DND-41 (cell line): ENCODE results near the gene TLE4.

Source experiments
- ATAC-seq: fragments of 200-7000 bp; cut with Tn5 transposase; 3 replicates; pipeline ENCODE4 v1.9.1; 2021; ENCODE audit warnings: low read depth; ENCODE audit not compliant: insufficient read depth
- DNase-seq: peaks from one replicate; pipeline ENCODE4 v3.0.0-alpha.2; 2020
- H2AFZ ChIP-seq: 2 replicates; pipeline ENCODE4 v1.6.0; 2012; ENCODE audit warnings: low read depth, low read length
- H3K27ac ChIP-seq: 2 replicates; pipeline ENCODE4 v1.5.1; 2012; ENCODE audit warnings: low read length, inconsistent platforms
- H3K27me3 ChIP-seq: fragments of 200-600 bp; sonication (generic); 2 replicates; pipeline ENCODE4 v1.6.0; 2012; ENCODE audit warnings: low read length, mild to moderate bottlenecking, inconsistent platforms; ENCODE audit not compliant: insufficient read depth, poor library complexity
- H3K36me3 ChIP-seq: 2 replicates; pipeline ENCODE4 v1.5.1; 2012; ENCODE audit warnings: low read length, inconsistent platforms; ENCODE audit not compliant: insufficient read depth
- H3K4me1 ChIP-seq: 2 replicates; pipeline ENCODE4 v1.5.1; 2012; ENCODE audit warnings: mild to moderate bottlenecking, low read length; ENCODE audit not compliant: insufficient read depth
- H3K4me2 ChIP-seq: 2 replicates; pipeline ENCODE4 v1.6.0; 2012; ENCODE audit warnings: mild to moderate bottlenecking, moderate library complexity, low read length, inconsistent platforms; ENCODE audit not compliant: insufficient read depth
- H3K4me3 ChIP-seq, 2 experiments: fragments of 200-600 bp in 1 of 2; shearing (Covaris generic) in 1 of 2; 2 replicates each; pipeline ENCODE4 v1.5.1; 2012 to 2016; ENCODE audit warnings: inconsistent platforms in 2 of 2, low read length in 2 of 2, mild to moderate bottlenecking in 2 of 2, low read depth in 1 of 2, moderate library complexity in 1 of 2
- H3K79me2 ChIP-seq: 2 replicates; pipeline ENCODE4 v1.6.0; 2012; ENCODE audit warnings: low read length, inconsistent platforms; ENCODE audit not compliant: insufficient read depth
- H3K9ac ChIP-seq: 2 replicates; pipeline ENCODE4 v1.6.0; 2012; ENCODE audit warnings: low read depth, mild to moderate bottlenecking, inconsistent platforms, low read length, moderate library complexity
- H3K9me3 ChIP-seq: 2 replicates; pipeline ENCODE4 v1.5.1; 2012; ENCODE audit warnings: low read length, moderate library complexity, mild to moderate bottlenecking, inconsistent platforms; ENCODE audit not compliant: insufficient read depth, severe bottlenecking
- H4K20me1 ChIP-seq: 2 replicates; pipeline ENCODE4 v1.6.0; 2012; ENCODE audit warnings: low read length; ENCODE audit not compliant: insufficient read depth
- EZH2 ChIP-seq: IDR thresholded peaks from 3 replicates; pipeline ENCODE4 v1.6.1; 2012; ENCODE audit warnings: borderline replicate concordance, low read depth, mild to moderate bottlenecking, moderate library complexity, low read length, inconsistent platforms; ENCODE audit not compliant: severe bottlenecking
- TF ChIP-seq, protein P1 (sequence below): IDR thresholded peaks from 2 replicates; pipeline ENCODE4 v1.5.1; 2012; ENCODE audit warnings: borderline replicate concordance, low read length, moderate library complexity, mild to moderate bottlenecking; ENCODE audit not compliant: poor library complexity, severe bottlenecking; ENCODE audit errors: extremely low read depth

TLE4 gene

DNA sequence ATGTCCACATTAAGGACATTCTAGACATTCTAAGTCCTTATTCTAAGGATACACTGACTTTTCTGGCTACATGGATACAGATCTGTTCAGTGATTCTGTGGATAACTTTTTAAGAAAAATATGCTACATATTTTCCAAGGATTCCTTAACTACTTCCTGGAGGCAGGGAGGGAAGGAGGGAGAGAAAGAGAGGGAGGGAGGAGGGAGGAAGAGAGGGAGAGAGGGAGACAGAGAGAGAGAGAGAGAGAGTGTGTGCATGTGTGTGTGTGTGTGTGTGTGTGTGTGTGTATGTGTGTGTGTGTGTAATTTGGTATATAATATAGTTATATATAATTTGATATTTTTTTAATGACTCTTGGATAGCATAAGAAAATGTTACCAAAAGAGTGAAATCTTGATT lies 109.8 kb downstream of the TLE4 start:
- no peak for TF ChIP-seq EZH2
- TF ChIP-seq, protein P1, sequence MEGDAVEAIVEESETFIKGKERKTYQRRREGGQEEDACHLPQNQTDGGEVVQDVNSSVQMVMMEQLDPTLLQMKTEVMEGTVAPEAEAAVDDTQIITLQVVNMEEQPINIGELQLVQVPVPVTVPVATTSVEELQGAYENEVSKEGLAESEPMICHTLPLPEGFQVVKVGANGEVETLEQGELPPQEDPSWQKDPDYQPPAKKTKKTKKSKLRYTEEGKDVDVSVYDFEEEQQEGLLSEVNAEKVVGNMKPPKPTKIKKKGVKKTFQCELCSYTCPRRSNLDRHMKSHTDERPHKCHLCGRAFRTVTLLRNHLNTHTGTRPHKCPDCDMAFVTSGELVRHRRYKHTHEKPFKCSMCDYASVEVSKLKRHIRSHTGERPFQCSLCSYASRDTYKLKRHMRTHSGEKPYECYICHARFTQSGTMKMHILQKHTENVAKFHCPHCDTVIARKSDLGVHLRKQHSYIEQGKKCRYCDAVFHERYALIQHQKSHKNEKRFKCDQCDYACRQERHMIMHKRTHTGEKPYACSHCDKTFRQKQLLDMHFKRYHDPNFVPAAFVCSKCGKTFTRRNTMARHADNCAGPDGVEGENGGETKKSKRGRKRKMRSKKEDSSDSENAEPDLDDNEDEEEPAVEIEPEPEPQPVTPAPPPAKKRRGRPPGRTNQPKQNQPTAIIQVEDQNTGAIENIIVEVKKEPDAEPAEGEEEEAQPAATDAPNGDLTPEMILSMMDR, result no peak
- Histone ChIP-seq H3K9ac (no peak overlapping the region), H3K9me3 (no peaks in the 10 kb centered on the region), H3K79me2 (no peaks in the 10 kb centered on the region), H3K27ac (no peak overlapping the region), H3K4me1 (peaks cover 7% of the 10 kb centered on the region), H3K36me3 (no peaks in the 10 kb centered on the region), H3K27me3 (no peaks in the 10 kb centered on the region), H2AFZ (no peak overlapping the region), H4K20me1 (no peaks in the 10 kb centered on the region), H3K4me2 (no peak overlapping the region), H3K4me3 (no peak overlapping the region)
- no peak for DNase-seq
- no peak for ATAC-seq

DNA sequence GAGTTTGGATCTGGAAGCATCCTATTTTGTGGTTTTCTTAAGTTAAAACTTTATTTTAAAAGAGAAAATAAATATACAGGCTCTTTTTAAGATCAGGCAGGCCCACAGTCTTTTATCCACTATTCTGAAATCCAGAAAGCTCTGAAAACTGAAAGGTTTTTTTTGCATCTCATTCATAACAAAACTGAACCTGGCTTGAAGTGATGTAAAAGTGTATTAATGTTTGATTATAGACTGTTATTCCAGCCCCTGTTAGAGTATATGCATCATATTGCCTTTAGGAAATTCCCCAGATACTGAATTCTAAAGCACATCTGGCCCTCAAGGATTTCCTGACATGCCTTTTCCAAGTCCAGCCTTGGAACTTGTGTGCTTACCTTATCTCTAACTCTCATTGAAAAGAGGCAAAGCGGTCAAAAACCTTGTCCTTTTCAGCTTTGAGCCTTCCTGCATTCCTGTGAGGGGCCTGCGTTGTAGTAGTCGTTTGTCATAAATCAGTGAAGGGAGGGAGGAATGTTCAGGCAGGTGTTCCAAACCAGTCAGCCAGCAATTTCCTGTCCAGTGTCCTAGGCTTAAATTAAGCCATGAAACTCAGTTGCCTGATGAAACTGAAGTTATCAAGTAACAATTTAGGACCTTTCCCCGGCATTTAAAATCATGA lies 110.4 kb downstream of the TLE4 start:
- no peak overlapping the region for H3K9ac ChIP-seq
- H3K9me3 ChIP-seq, result no peaks in the 10 kb centered on the region
- no peaks in the 10 kb centered on the region for H4K20me1 ChIP-seq
- no peak for DNase-seq
- no peaks in the 10 kb centered on the region for H3K79me2 ChIP-seq
- H3K36me3 ChIP-seq, result no peaks in the 10 kb centered on the region
- TF ChIP-seq, protein P1, result no peak
- no peak for TF ChIP-seq EZH2
- H3K4me2 ChIP-seq, result no peak overlapping the region
- ATAC-seq, result no peak
- peaks cover 13% of the 10 kb centered on the region for H3K4me1 ChIP-seq
- no peak overlapping the region for H2AFZ ChIP-seq
- H3K27ac ChIP-seq, result no peak overlapping the region
- H3K27me3 ChIP-seq, result no peaks in the 10 kb centered on the region
- H3K4me3 ChIP-seq, result no peak overlapping the region

DNA sequence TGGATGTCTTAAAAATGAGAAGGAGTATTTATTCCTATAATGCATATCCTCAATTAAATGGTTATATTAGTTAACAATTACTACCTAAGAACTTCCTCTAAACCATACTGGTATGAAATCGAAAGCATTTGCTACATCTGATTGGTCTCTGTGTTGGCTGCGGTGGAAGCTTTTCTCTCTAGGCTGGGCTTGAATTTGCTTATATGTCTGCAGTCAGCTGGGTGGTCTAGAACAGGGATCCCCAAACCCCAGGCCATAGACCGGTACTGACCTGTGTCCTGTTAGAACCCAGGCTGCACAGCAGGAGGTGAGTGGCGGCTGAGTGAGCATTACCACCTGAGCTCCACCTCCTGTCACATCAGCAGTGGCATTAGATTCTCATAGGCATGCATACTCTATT lies 112.3 kb downstream of the TLE4 start:
- Histone ChIP-seq H3K27me3 (no peaks in the 10 kb centered on the region), H3K4me2 (no peak overlapping the region), H4K20me1 (no peaks in the 10 kb centered on the region), H3K9ac (no peak overlapping the region), H2AFZ (no peak overlapping the region), H3K4me3 (no peak overlapping the region), H3K9me3 (no peaks in the 10 kb centered on the region), H3K79me2 (no peaks in the 10 kb centered on the region), H3K27ac (no peak overlapping the region), H3K36me3 (no peaks in the 10 kb centered on the region), H3K4me1 (peaks cover 17% of the 10 kb centered on the region)
- TF ChIP-seq EZH2, result no peak
- TF ChIP-seq, protein P1, result no peak
- DNase-seq, result no peak
- ATAC-seq, result no peak
